Stimulated activated CD4-positive, alpha-beta T cell treated with anti-CD3 and anti-CD28 coated beads, Interleukin-12 subunit alpha, Interleukin-12 subunit beta, amount 100 ng/mL, for 24 hours (primary cell): ENCODE results near the gene DPEP2NB.
"Not testable (repeated sequence)": the region's sequence is repeated elsewhere in the genome, so short reads cannot be mapped to it uniquely, and the experiment has no call there.

Experiments
- DNase-seq, 2 experiments: peaks; one replicate each; pipeline ENCODE4 v3.0.0-alpha.2; 2020; ENCODE audit warnings: low read depth in 2 of 2

Gene DPEP2NB

DNA sequence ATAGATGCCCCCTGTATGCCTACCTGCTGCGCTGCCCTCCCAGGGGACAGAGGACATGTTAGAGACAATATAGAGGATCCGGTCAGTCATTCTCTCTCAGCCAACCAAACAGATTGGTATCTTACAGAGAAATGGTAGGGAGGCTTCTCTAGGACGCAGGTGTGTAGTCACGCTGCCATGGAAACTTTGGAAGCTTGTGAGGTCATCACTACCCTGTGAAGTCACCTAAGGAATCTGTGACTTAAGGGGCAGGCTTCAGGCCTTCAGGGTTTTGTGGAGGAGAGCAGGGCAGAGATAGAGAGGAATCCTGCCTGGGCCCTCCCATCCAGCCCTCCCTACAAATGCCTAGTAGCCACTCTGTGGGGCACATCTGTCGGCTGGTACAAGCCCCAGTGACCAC is at the start of gene DPEP2NB:
Gene DPEP2NB, minus strand, starts transcription at position 231 of the 400 bp plus-strand sequence. Its CDS starts 141 bp downstream, at position 90.
- no peak for DNase-seq

GRCh38 chr16:68064791-68065365 is 49.2 kb upstream of the DPEP2NB start:
- peak in 1 of 2 experiments; percentile 61 for DNase-seq

DNA sequence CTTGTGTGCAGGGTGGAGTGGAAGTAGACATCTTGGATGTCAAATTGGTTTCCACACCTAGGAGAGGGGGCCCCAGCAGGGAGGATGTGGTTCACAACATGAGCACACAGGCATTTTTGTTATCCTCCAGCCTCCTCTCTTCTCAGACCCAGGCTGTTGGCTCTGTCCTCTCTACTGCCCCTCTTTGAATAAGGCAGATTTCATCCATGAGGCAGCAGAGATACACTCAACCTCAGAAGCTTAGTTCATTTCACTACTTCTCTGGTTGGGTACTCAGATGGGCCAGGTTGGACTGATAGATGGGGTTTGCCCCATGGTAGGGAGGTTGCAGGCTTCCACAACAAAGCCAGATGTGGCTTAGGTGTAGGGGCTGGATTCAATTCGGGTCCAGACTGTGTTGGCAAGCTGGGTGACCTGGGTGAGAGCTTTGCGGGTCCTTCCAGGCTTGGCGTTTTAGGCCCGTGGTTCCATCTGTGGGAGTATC is 47.2 kb upstream of the DPEP2NB start:
- DNase-seq = no peak

DNA sequence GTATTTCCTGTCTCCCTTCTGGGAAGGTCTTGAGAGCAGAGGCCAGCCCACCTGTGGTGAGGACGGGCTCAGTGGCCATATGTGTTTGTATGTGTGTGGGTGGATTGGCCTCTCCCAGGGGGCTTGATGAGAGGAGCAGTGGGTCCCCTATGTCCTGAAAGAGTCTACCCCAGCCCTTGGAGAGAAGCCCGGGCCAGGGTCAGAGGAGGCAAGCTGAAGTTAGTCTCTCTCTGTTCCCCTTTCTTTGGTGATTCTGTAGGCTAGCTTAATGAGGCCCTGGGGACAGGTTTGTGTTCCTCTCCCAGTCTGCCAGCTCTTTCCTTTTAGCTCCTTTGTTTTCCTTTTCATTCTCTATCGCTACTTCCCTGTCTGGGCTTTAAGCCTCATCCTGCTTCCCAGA is 45.7 kb upstream of the DPEP2NB start:
- DNase-seq = no peak

GRCh38 chr16:68059804-68060203 is 44.1 kb upstream of the DPEP2NB start:
- DNase-seq = no peak

- no peak for DNase-seq
These were observed 39.7 kb upstream of the DPEP2NB start for GRCh38 chr16:68055395-68055794.

GRCh38 chr16:68049449-68049848 is 33.7 kb upstream of the DPEP2NB start:
- DNase-seq = no peak

DNA sequence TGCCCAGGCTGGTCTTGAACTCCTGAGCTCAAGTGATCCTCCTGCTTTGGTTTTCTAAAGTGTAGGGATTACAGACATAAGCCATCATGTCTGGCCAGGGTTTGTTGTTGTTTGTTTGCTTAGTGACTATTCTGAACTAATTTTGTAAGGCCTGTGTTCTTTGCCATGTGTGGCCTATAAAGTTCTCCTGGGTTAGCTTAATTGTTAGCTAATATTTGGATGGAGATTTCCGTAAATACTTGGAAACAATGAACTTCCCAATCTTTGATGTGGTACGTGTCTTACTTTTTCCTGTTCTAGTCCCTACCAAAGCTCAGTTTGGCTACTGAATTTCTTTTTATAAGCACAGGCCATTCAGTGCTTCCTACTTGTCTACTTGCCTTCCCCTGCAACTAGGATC is 32.3 kb upstream of the DPEP2NB start:
- DNase-seq = no peak

- no peak for DNase-seq
These were observed 30.4 kb upstream of the DPEP2NB start for GRCh38 chr16:68046106-68046505.

DNA sequence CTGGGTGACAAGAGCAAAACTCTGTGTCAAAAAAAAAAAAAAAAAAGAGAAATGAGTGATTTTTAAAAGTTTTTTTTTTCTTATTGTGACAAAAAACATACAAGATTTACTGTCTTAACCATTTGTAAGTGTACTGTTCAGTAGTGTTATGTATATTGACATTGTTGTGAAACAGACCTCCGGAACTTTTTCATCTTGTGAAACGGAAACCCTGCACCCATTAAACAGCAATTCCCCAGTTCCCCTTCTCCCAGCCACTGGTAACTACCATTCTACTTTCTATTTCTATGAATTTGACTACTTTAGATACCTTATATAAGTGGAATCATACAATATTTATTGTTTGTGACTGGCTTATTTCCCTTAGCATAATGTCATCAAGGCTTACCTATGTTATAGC is 26.1 kb upstream of the DPEP2NB start:
- no peak for DNase-seq

- peak; percentile 73 to 86 for DNase-seq
These were observed 25.0 kb upstream of the DPEP2NB start for GRCh38 chr16:68040506-68041288.

- DNase-seq = no peak
These were observed 22.3 kb upstream of the DPEP2NB start for GRCh38 chr16:68037841-68038597.

DNA sequence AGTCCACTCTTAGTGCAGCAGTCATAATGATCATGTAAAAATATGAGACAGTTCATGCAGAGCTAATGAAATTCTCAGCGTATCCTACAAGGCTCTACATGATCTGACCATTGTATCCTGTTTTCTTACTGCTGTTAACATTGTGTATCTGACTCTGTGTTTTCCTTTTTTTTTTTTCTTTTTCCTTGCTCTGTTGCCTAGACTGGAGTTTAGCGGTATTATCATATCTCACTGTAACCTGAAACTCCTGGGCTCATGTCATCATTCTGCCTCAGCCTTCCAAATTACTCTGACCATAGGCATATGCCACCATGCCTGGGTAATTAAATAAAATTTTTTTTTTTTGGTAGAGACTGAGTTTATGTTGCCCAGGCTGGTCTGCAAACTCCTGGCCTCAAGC is 19.5 kb upstream of the DPEP2NB start:
- DNase-seq = no peak

- DNase-seq = no peak
These were observed 17.4 kb upstream of the DPEP2NB start for GRCh38 chr16:68033101-68033500.

DNA sequence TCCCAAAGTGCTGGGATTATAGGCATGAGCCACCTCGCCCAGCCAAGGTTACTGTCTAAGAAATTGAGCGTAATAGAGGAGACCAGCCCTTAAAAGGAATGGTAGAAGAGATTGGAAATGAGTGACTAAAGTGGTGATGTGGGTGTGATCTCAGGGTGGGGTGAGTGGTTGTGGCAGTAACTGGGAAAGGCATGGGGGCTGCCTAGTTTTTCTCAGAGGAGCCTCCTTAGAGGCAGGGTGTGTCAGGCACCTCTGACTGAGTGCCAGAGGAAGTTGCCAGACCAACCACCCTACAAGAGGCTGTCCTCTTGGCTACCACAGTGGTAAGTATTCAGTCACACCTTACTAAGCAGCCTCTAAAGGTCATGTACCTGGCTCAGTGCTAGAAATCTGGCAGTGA is 16.2 kb upstream of the DPEP2NB start:
- no peak for DNase-seq

DNA sequence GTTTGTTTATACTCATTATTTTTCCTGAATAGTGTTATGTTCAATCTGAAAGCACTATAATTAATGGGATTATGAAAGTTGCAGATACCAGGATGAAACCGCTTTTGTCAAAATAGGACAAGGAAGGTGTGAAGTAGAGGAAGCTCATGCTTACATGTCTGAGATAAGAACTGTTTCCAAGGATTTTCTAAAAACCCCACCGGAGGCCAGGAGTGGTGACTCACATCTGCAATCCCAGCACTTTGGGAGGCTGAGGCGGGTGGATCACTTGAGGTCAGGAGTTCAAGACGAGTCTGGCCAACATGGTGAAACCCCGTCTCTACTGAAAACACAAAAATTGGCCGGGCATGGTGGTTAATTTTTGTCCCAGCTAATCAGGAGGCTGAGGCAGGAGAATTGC is 14.4 kb upstream of the DPEP2NB start:
- not testable (repeated sequence) for DNase-seq

GRCh38 chr16:68028996-68029395 is 13.3 kb upstream of the DPEP2NB start:
- DNase-seq = no peak

DNA sequence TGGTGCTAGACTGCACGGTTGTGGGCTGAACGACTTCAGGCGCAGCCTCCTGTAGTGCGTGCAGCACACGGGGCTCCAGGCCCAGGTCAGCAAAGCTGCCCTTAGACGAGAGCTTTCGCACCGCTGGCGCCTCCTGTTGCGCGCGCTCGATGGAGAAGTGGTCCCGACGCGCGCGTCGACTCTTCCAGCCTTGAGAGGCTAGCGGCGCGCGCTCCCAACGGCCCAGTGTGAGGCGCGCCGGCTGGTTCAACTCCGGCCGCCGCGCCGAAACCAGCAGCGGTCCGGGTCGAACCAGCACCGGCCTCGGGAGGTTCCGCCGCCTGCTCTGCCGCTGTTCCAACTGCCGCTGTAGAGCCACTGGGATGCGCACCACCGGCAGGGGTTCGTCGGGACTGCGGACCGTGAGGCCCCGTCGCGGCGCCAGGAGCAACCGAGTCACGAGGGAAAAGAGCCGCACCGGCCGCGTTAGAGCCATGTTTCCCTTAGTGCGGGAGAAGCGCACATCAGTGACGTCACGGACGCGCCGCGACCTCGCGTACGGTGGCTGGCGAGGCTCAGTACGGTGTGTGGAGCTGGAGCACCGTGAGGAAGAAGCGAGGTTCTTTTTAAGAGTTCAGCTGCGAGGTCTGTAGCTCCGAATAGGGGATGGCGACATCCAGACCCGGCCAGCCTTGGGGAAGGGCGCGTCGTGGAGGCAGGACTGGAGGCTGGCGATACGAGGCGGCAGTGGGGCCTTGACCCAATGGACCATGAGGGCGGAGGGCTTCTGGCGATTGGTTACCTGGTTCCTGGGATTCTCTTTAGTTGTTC is 7.2 kb upstream of the DPEP2NB start, which contains the start of the genes DDX28 and DUS2:
Gene DDX28, minus strand, starts transcription at position 505 of the 810 bp plus-strand sequence. Its CDS starts 30 bp downstream, at position 475.
Gene DUS2, plus strand, starts transcription at position 557 of the 810 bp plus-strand sequence. CDS start 14,740 bp downstream, outside the sequence.
- peak; percentile 91 to 95 for DNase-seq

GRCh38 chr16:68022278-68022727 is 6.6 kb upstream of the DPEP2NB start:
- DNase-seq = no peak

GRCh38 chr16:68021490-68021889 is 5.8 kb upstream of the DPEP2NB start:
- no peak for DNase-seq

DNA sequence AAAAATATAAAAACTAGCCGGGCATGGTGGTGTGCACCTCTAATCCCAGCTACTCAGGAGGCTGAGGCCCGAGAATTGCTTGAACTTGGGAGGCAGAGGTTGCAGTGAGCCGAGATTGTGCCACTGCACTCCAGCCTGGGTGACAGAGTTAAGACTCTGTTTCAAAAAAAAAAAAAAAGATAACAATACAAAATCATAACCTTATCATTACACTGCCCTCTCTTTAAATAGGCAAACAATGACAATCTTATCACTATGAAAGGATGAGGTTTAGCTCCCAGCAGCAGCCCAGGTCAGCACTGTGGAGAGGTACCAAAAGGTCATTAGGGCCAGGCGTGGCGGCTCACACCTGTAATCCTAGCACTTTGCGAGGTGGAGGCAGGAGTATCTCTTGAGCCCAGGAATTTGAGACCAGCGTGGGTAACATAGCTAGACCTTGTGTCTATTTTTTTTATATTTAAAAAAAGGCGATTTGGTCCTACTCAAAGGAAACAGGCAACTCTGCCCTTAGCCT is 3.5 kb upstream of the DPEP2NB start:
- no peak for DNase-seq
